Sigmoid colon (tissue), 7 donors: ENCODE data around the gene CWF19L2. TPM values are rescaled to one million over a fixed set of nuclear protein-coding genes. Genes with fewer than 3 reads are reported as not detected.
"Not testable (repeated sequence)": the region's sequence is repeated elsewhere in the genome, so short reads cannot be mapped to it uniquely, and the experiment has no call there.

Source experiments
- DNase-seq: peaks from one replicate; pipeline ENCODE4 v3.0.0-alpha.2; 2019
- H3K27ac ChIP-seq, 4 donors: fragments of 200-600 bp; sonication (generic); one replicate each; pipeline ENCODE4 v1.5.1; 2016 to 2019; ENCODE audit warnings: mild to moderate bottlenecking in 1 of 4
- H3K27me3 ChIP-seq, 3 donors: fragments of 200-600 bp; sonication (generic); one replicate each; pipeline ENCODE4 v1.5.1; 2019; ENCODE audit warnings: mild to moderate bottlenecking in 1 of 3
- H3K36me3 ChIP-seq, 4 donors: fragments of 200-600 bp; sonication (generic); one replicate each; pipeline ENCODE4 v1.5.1; 2016 to 2019
- H3K4me1 ChIP-seq, 4 donors: fragments of 200-600 bp; sonication (generic); one replicate each; pipeline ENCODE4 v1.5.1; 2017 to 2019
- H3K4me3 ChIP-seq, 4 donors: fragments of 200-600 bp; sonication (generic); one replicate each; pipeline ENCODE4 v1.5.1; 2017 to 2019; ENCODE audit warnings: mild to moderate bottlenecking in 2 of 4, moderate library complexity in 1 of 4
- H3K9me3 ChIP-seq, 4 donors: fragments of 200-600 bp in 3 of 4; sonication (generic) in 3 of 4; one replicate each; pipeline versions ENCODE4 v1.5.1 to v1.6.1; 2013 to 2019
- EP300 ChIP-seq, 4 donors: sonication (generic); formaldehyde crosslinking; IDR thresholded peaks; one replicate each; pipeline ENCODE4 v1.6.1; 2017; ENCODE audit warnings: antibody characterized with exemption in 4 of 4
- POLR2A ChIP-seq, 2 donors: fragments of 450-650 bp; IDR thresholded peaks; one replicate each; pipeline ENCODE4 v1.6.1; 2016; ENCODE audit warnings: antibody characterized with exemption in 2 of 2, mild to moderate bottlenecking in 2 of 2, moderate library complexity in 2 of 2
- POLR2AphosphoS5 ChIP-seq, 4 donors: sonication (generic); formaldehyde crosslinking; IDR thresholded peaks; one replicate each; pipeline ENCODE4 v1.6.1; 2017; ENCODE audit warnings: antibody characterized with exemption in 4 of 4
- WGBS, 2 donors: extraction: QIAGEN DNeasy Blood & Tissue Kit; methylation state at CpG; one replicate each; pipeline ENCODE4 v1.1.7; 2013; 5-methylcytosine and 5-hydroxymethylcytosine counted together
- intact Hi-C: fragments of 100-400 bp; cut with DNase I; formaldehyde crosslinking; loops from one replicate; pipeline ENCODE4 v1.15.1; 2023
- polyA plus RNA-seq, 3 donors: library from polyadenylated mRNA; stranded (reverse); fragments of 200-250 nt; gene quantifications; one replicate each; pipeline ENCODE4 v1.2.3, GENCODE V29; 2013
- total RNA-seq, 4 donors: library from RNA; depleted of rRNA; stranded (reverse); fragments of >200 nt; gene quantifications; one replicate each; pipeline ENCODE4 v1.1.0, GENCODE V29; 2016
- TF ChIP-seq, protein P1 (sequence below), 4 experiments: fragments of 450-650 bp in 3 of 4; fragments of 200-600 bp in 1 of 4; IDR thresholded peaks; one replicate each; pipeline ENCODE4 v1.5.1; 2016 to 2019; ENCODE audit warnings: antibody characterized with exemption in 4 of 4, mild to moderate bottlenecking in 3 of 4, moderate library complexity in 2 of 4
- donor health status: healthy with polysubstance abuse.
- donor health status: Bipolar disorder and iron deficiency.
- donor health status: healthy.

Gene CWF19L2
- total and polyA plus RNA-seq, 7 donors, result 3.2 to 28.5 (median 20.6) TPM

DNA sequence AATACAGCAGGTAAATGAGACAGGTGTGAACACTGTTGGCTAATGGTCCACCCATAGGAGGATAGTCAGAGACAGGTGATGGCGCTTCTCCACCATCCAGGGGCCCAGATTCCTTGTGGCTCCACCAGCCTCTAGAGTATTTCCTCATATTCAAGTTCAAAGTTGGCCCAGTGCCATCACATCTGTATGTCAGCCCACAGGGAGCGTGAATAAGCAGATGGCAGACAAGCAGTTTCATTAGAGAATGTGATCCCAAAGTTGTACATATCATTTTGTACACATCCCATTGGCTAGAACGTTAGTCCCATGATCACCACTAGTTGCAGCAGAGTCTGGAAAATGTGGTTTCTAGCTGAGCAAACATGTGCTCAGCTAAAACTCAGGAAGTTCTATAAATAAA, 11.0 kb upstream of the CWF19L2 start:
- intact Hi-C loops, result no loop called here
- 55 to 57% methylated on average over 3 of the region's 3 CpGs for WGBS, 2 donors
- DNase-seq, result no peak
- H3K4me1 ChIP-seq, result no peaks in the 10 kb centered on the region
- TF ChIP-seq POLR2A (IDR thresholded peaks at IDR 0.05), result no peak
- TF ChIP-seq, protein P1, sequence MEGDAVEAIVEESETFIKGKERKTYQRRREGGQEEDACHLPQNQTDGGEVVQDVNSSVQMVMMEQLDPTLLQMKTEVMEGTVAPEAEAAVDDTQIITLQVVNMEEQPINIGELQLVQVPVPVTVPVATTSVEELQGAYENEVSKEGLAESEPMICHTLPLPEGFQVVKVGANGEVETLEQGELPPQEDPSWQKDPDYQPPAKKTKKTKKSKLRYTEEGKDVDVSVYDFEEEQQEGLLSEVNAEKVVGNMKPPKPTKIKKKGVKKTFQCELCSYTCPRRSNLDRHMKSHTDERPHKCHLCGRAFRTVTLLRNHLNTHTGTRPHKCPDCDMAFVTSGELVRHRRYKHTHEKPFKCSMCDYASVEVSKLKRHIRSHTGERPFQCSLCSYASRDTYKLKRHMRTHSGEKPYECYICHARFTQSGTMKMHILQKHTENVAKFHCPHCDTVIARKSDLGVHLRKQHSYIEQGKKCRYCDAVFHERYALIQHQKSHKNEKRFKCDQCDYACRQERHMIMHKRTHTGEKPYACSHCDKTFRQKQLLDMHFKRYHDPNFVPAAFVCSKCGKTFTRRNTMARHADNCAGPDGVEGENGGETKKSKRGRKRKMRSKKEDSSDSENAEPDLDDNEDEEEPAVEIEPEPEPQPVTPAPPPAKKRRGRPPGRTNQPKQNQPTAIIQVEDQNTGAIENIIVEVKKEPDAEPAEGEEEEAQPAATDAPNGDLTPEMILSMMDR (IDR thresholded peaks at IDR 0.05), result no peak
- TF ChIP-seq EP300 (IDR thresholded peaks at IDR 0.05), result no peak
- TF ChIP-seq POLR2AphosphoS5 (IDR thresholded peaks at IDR 0.05), result no peak
- H3K27me3 ChIP-seq, result peaks cover 0 to 7% (median 0%) of the 10 kb centered on the region in 3 donors
- H3K27ac ChIP-seq, result no peak overlapping the region
- H3K9me3 ChIP-seq, result peaks cover 0 to 2% (median 0%) of the 10 kb centered on the region in 4 donors
- H3K36me3 ChIP-seq, result no peaks in the 10 kb centered on the region
- H3K4me3 ChIP-seq, result no peak overlapping the region

DNA sequence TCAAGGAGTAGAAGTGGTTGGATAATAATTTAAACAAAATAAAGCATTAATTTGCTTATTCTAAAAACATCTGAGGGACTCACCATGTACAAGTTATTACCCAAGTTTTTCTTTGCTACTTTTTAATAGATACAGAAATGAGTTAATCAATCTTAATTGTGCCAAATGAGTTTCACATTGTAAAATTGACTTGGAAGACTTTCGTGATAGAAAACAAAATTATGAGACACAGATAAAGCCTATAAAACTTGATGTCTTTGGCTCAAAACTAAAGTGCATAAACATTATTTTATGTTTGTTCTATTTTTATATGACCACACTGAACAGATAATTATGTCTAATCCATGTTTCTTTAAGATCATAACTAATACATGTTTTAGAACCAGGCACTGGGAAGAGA, 10.1 kb upstream of the CWF19L2 start:
- no peak for TF ChIP-seq POLR2A (IDR thresholded peaks at IDR 0.05)
- no peak for TF ChIP-seq POLR2AphosphoS5 (IDR thresholded peaks at IDR 0.05)
- TF ChIP-seq, protein P1 (IDR thresholded peaks at IDR 0.05), result no peak
- TF ChIP-seq EP300 (IDR thresholded peaks at IDR 0.05), result no peak
- 15 to 56% methylated on average over 1 of the region's 1 CpG for WGBS, 2 donors
- H3K4me3 ChIP-seq, result no peak overlapping the region
- no peaks in the 10 kb centered on the region for H3K4me1 ChIP-seq
- no peak overlapping the region for H3K27ac ChIP-seq
- H3K9me3 ChIP-seq, result peaks cover 0 to 3% (median 0%) of the 10 kb centered on the region in 4 donors
- no peak for DNase-seq
- H3K36me3 ChIP-seq, result no peaks in the 10 kb centered on the region
- intact Hi-C loops, result no loop called here
- H3K27me3 ChIP-seq, result peaks cover 0 to 7% (median 0%) of the 10 kb centered on the region in 3 donors

DNA sequence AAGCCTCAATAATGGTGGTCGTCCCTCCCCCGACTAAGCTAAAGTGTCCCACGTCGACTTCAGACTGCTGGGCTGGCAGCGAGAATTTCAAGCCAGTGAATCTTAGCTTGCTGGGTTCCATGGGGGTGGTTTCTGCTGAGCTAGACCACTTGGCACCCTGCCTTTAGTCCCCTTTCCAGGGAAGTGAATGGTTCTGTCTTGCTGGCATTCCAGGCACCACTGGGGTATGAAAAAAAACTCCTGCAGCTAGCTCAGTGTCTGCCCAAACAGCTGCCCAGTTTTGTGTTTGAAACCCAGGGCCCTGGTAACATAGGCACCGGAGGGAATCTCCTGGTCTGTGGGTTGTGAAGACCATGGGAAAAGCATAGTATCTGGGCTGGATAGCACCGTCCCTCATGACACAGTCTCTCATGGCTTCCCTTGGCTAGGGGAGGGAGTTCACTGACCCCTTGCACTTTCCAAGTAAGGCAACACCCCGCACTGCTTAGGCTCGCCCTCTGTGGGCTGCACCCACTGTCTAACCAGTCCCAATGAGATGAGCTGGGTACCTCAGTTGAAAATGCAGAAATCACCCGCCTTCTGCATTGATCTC, 8.7 kb upstream of the CWF19L2 start:
- DNase-seq, H3K4me3 ChIP-seq, H3K4me1 ChIP-seq, H3K27me3 ChIP-seq, H3K36me3 ChIP-seq, H3K27ac ChIP-seq, intact Hi-C loops, H3K9me3 ChIP-seq: not testable (repeated sequence)
- WGBS, 2 donors, result 85 to 88% methylated on average over 10 of the region's 10 CpGs

DNA sequence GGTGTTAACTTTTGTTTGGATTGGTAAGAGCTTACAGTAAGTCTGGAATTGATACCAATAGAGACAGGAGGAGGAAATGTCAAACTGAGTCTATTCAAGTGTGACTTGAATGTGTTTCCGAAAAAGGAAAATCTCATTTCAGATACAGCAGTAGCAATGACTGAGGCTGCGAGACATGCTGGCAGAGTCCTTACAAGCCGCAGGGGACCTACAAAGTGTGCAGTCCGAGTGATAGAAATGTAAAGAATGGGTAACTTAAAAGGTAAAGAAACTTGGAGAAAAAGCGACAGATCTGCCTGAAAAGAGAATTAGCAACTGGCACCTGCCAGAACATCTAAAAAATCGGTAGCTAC, 444 bp downstream of the CWF19L2 start:
- WGBS, 2 donors, result 1% methylated on average over 6 of the region's 6 CpGs
- Histone ChIP-seq H3K4me3 (peak overlapping the region; percentile 62 to 79 (median 73)), H3K4me1 (peaks cover 0 to 23% (median 14%) of the 10 kb centered on the region in 4 donors), H3K27ac (peak overlapping the region; percentile 73 to 83 (median 81)), H3K9me3 (no peaks in the 10 kb centered on the region), H3K36me3 (peaks cover 6 to 32% (median 14%) of the 10 kb centered on the region in 4 donors), H3K27me3 (no peaks in the 10 kb centered on the region)
- TF ChIP-seq, protein P1 (IDR thresholded peaks at IDR 0.05), result no peak
- no peak for TF ChIP-seq EP300 (IDR thresholded peaks at IDR 0.05)
- no peak for TF ChIP-seq POLR2AphosphoS5 (IDR thresholded peaks at IDR 0.05)
- TF ChIP-seq POLR2A (IDR thresholded peaks at IDR 0.05), result no peak
- intact Hi-C loops, result no loop called here
- no peak for DNase-seq

DNA sequence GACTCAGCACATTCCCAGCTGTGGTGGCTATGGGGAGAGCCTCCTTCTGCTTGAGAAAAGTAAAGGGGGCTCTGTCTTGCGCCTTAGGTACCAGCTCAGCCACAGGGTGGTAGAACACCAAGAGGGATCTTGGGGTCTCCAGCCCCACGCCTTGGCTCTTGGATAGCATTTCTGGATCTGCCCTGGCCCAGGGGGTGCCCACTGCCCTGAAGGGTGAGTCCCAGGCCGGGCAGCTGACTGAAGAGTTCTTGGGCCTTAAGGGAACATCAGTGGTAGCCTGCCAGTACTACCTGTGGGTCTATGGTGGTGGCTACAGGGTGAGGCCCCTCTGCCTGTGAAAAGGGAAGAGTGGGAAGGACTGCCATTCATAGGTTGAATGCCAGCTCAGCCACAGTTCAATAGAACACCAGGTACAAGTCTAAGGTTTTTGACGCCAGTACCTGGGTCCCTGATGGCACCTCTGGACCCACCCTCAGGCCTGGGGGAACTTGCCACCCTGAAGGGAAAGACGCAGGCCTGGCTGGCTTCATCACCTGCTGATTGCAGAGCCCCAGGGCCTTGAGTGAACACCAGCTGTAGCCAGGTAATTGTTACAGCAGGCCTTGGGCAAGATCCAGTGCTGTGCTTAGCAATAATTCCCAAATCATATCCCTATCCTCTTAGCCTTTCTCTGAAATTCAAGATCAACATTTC, 3.9 kb downstream of the CWF19L2 start:
- no peak for DNase-seq

More for the DNA sequence above, 3.9 kb downstream of the CWF19L2 start:
- Histone ChIP-seq H3K36me3 (peaks cover 6 to 40% (median 14%) of the 10 kb centered on the region in 4 donors), H3K27me3 (no peaks in the 10 kb centered on the region), H3K4me3 (no peak overlapping the region), H3K27ac (no peak overlapping the region), H3K9me3 (no peaks in the 10 kb centered on the region), H3K4me1 (peaks cover 0 to 23% (median 14%) of the 10 kb centered on the region in 4 donors)
- intact Hi-C loops, result no loop called here
- whole genome bisulfite sequencing, 2 donors, result 92 to 95% methylated on average over 5 of the region's 5 CpGs
- no peak for TF ChIP-seq POLR2AphosphoS5 (IDR thresholded peaks at IDR 0.05)
- TF ChIP-seq EP300 (IDR thresholded peaks at IDR 0.05), result no peak
- TF ChIP-seq, protein P1 (IDR thresholded peaks at IDR 0.05), result no peak
- TF ChIP-seq POLR2A (IDR thresholded peaks at IDR 0.05), result no peak
